ENCODE results near the gene TFB2M.
A peak's percentile ranks its signal among the peaks of the same experiment; 100 is the strongest.

Gene TFB2M

DNA sequence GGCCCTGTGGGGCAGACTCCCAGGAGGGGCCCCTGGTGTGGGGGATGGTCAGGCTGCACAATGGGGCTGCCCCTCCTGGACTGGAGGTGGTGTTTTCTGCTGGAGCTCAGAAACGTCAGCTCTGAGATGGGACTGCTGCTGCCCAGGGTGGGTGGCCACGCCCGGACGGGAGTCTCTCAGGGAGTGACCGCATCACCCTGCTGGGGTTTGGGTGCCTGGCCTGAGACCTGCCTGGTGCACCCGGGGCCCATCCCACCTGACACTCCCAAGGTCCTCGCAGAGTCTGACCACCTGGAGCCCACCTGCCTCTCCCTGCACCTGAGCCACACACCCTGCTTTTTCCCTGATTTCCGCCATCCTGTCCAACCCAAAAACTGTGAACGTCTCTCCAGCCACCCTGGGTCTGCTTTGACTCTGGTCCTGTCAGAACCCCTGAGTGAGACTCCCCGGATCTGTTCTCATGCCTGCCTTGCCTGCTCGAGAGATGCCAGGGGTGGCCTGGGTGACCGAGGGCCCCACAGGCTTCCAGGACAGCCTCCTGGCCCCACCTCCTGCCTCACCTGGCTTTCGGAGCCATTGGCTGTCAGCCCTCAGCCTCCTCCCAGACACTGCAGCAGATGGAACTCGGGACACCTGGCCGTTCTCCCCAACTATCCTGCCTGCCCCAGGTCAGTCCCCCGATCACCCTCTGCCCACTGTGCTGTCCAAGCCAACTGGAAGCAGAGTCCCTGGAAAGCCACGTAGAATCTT is 47.4 kb downstream of the TFB2M start:
- H3K4me3 ChIP-seq (ENCODE audit: low read length) = no peak overlapping the region
- TF ChIP-seq ZNF274 (IDR thresholded peaks at IDR 0.05; ENCODE audit: low read depth, low read length) = no peak

DNA sequence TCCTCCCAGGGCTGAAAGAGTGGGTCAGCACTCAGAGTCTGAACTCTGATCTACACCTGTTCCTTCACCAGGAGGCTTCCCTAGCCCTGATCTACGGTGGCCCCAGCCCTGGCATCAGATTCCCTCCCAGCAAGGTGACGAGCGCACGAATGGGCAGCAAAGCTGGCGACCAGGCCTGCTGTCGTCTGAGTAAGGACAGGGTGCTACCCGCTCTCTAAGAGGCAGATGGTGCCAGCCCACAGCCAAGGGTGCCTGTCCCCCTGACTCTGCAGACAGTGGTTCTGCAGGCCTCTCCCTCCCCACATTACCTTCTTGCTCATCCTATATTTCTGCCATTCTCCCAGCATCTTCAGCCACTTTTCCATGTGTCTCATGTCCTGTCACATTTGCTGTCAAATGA is 48.7 kb downstream of the TFB2M start:
- TF ChIP-seq ZNF274 (IDR thresholded peaks at IDR 0.05; ENCODE audit: low read depth, low read length) = no peak
- no peak overlapping the region for H3K4me3 ChIP-seq (ENCODE audit: low read length)

DNA sequence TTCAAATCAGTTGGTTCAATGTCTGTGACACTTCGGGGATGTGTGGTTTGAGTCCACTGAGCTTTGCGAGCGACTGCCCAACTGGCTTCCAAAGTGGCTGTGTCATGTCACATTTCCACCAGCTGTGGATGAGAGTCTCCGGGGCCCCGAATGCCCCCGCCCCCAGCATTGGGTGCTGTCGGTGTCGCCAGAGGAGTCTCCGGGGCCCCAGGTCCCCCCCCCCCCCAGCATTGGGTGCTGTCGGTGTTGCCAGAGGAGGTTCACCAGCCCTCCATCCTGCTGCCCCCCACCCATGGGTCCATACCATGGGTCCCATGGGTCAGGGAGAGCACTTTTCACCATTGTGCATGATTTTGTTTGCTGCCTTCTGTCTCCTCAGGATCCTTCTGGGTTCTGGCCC is 49.9 kb downstream of the TFB2M start:
- no peak overlapping the region for H3K4me3 ChIP-seq (ENCODE audit: low read length)
- TF ChIP-seq ZNF274 (IDR thresholded peaks at IDR 0.05; ENCODE audit: low read depth, low read length) = no peak

DNA sequence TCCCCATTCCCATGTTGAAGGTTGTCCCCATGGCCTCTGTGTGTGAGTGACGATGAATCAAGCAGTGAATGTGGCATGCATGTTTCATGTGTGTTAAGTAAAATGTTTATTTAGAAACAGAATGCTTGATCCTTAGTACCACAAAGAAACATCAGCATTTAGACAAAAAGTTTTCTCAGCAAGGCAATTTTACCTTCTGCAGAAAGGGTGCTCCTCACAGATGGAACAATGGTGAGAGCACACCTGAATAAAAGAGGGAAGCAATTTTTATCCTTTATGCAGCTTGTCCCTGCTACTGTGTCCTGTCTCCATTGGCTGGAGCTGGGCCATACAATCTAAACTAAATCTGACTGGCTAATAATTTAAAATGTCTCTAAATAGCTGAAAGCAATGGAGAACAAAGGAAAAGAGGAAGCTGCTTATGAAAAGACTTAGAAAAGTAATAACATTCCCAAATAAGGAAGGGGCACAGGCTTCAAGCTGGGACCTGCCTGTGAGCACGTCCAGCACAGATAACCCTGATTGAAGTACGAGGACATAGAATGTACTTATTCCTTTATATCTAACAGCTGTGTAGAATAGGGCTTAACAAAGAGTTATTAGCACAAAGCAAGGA is 50.6 kb downstream of the TFB2M start:
- TF ChIP-seq ZNF274 (IDR thresholded peaks at IDR 0.05; ENCODE audit: low read depth, low read length) = no peak
- H3K4me3 ChIP-seq (ENCODE audit: low read length) = no peak overlapping the region

DNA sequence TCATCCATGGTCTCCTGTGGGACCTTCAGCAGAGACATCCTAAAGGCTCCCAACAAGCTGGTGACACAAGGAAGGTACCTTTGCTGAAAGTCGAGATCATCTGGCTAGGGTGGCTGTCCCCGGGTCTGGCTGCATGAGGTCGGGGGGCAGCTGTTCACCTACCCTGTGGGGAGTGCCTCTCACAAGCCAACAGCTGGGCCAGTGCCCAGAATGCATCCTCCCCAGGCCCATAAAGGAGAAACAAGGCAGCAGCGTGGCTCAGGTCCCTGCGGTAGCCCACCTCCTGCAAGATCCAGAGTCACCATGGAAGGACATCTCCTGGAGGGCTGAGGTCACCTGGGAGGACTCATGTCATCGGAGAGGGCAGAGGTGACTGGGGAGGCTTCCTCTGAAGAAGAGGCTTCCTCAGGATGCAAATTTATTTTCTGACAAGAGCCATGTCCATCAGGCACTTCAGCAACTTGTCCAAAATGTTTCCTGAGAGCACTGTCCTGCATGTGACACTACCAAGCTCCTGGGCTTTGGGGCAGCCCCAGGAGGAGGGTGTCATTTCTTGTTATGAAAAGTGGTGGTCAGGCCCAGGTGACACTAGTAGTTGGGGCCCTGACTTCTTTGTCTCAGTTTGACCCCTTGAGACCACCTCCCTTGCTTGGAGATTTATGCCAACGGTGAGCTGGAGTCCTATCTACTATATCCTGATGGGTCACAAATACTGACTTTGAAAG is 52.3 kb downstream of the TFB2M start:
- TF ChIP-seq ZNF274 (IDR thresholded peaks at IDR 0.05; ENCODE audit: low read depth, low read length) = no peak
- no peak overlapping the region for H3K4me3 ChIP-seq (ENCODE audit: low read length)

DNA sequence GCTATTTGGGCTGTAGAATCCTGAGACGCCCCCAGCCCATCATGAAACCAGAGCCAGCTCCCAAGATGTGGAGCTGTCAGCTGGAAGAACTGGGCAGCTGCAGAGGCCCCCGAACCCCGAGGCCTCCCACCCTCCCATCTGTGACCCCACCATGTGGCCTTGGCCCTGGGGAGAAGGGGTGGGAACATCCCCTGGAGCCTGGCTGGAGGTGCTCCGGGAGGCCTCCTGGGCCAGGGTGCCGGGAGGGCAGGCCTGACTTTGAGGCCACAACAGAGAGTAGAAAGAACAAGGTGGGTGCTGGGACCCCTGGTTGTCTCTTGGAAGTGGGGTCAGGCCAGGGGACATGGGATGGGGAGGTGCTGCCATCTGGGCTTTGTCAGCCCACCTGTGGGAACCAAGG is 53.0 kb downstream of the TFB2M start:
- TF ChIP-seq ZNF274 (IDR thresholded peaks at IDR 0.05; ENCODE audit: low read depth, low read length) = no peak

DNA sequence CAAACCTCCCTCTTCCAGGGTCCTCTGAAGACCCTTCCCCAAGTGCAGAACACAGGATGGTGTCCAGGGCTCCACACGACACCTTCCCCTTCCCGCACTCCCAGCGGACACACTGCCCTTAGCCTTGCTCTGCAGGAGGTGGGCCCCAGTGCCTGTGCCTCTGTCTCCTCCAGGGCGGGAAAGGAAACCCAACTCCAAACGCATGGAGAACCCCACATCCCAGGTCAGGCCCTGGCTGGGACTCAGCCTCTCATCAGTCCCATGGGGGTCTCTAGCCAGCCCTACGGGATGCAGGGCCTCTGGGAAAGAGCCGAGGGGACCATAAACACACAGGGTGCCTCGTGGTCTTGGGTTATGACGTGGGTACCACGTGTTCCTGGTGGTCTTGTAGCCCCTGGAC is 53.4 kb downstream of the TFB2M start:
- no peak overlapping the region for H3K4me3 ChIP-seq (ENCODE audit: low read length)
- TF ChIP-seq ZNF274 (IDR thresholded peaks at IDR 0.05; ENCODE audit: low read depth, low read length) = no peak

More for the DNA sequence above, 53.0 kb downstream of the TFB2M start:
- H3K4me3 ChIP-seq (ENCODE audit: low read length) = no peak overlapping the region

DNA sequence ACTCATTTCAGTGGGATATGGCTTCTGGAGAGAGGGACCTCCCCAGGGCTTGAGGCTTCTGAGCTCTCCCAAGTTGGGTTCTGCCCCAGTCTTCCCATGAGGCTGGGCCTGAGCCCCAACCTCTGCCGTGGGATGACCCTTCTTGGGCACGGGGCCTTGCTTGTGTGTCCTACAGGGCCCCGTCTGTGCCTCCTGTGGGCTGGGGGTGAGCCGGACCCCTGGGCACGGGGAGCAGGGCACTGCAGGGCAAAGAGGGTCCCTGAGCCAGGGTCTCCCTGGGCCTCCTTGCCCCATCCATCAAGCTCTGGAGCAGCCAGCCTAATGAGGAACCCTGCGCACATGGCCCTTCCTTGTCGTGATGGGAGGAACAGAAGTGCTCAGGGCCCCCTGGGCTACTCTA is 53.8 kb downstream of the TFB2M start:
- H3K4me3 ChIP-seq (ENCODE audit: low read length) = no peak overlapping the region
- no peak for TF ChIP-seq ZNF274 (IDR thresholded peaks at IDR 0.05; ENCODE audit: low read depth, low read length)

DNA sequence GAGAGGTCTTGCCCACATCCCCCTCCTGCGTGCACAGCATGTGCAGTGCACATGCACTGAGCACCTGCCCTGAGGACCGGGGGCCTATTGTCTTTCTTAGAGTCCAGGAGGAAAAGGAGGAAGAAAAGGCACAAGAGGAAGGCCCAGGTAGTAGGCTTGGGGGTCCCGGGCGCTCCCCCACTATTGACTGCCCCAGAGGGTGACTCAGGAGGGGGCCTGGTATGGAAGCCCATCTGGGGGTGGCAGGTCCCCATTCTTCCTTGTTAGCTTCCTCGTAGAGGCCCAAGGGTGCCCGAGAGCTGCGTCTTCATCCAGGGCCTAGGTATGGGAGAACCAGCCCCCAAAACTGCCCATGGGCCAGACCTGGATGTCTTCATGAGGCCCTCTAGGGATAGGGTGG is 54.9 kb downstream of the TFB2M start:
- no peak for TF ChIP-seq ZNF274 (IDR thresholded peaks at IDR 0.05; ENCODE audit: low read depth, low read length)
- H3K4me3 ChIP-seq (ENCODE audit: low read length) = no peak overlapping the region

DNA sequence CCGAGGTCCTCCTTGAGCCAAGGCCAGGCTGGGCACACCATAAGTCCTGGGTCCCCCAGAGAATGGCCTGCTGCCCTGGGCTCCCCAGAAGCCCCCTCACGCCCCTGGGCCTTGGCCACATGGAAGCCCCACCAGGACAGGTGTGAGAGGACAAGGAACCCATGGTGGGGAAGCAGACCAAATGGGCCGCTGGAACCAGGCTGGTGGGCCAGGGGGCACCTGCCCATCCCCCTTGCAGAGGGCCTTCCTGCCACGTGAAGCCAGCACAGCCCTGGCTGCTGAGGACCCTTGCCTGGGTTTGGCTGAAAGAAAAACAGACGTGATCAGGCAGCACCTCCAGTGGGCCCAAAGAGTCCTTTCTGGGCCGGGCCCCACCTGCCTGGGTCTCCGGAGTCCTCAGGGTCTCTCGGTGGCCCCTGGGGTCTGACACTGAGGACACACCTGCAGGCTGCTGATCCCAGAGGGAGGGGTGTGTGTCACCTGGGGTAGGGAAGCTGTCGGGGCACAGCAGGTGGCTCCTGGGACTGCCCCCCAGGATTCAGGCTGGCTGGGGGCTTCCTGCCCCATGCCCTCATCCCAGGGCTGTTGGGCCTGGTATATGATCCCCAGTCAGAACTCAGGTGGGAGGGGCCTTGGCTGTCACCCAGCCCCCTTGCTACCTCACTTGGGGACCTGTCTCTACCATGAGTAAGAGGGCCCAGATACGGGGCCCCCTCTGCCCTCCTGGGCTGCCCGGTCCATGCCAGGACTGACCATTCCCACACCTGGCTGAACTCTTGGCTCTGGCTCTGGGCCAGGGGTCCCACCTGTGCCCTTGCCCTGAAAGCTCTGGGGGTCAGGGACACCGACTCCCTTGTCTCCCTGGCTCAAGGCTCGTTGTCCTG is 55.7 kb downstream of the TFB2M start:
- no peak for TF ChIP-seq ZNF274 (IDR thresholded peaks at IDR 0.05; ENCODE audit: low read depth, low read length)

DNA sequence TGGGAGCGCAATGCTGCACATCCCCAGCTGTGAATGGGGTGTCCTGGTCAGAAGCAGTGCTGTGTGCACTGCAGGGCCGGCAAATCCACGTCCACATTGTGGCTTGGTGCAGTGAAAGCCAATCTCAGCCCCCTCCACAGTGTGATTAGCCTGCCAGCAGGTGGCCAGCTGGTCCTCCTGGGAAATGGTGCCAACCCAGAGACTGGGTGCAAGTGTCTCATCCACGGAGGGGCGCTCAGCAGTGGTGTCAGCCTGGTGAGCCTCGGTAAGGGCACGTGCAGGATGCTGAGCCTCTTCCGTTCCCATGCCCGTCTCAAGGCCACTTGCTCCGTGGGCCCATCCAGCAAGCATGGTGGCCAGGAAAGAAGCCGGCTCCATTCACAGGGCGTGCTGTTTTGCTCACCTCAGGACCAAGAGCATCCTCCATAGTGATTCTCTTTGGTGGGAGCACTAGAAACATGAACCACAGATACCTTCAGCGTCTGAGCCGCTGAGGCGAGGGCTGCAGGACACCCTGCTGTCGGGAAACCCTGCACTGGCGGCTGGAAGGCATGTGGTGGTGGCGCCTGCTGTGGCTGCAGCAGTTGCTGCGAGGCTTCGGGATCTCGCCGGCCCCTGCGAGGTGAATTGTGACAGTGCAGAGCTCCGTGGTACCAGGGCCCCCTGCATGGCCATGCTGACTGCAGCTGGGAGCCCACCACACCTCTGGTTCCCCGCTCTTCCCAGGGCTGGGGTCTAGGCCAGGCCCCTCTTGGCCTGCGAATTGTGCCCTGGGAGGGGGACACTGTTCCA is 57.0 kb downstream of the TFB2M start:
- no peak for TF ChIP-seq ZNF274 (IDR thresholded peaks at IDR 0.05; ENCODE audit: low read depth, low read length)
- no peak overlapping the region for H3K4me3 ChIP-seq (ENCODE audit: low read length)

More for the DNA sequence above, 55.7 kb downstream of the TFB2M start:
- H3K4me3 ChIP-seq (ENCODE audit: low read length) = no peak overlapping the region

DNA sequence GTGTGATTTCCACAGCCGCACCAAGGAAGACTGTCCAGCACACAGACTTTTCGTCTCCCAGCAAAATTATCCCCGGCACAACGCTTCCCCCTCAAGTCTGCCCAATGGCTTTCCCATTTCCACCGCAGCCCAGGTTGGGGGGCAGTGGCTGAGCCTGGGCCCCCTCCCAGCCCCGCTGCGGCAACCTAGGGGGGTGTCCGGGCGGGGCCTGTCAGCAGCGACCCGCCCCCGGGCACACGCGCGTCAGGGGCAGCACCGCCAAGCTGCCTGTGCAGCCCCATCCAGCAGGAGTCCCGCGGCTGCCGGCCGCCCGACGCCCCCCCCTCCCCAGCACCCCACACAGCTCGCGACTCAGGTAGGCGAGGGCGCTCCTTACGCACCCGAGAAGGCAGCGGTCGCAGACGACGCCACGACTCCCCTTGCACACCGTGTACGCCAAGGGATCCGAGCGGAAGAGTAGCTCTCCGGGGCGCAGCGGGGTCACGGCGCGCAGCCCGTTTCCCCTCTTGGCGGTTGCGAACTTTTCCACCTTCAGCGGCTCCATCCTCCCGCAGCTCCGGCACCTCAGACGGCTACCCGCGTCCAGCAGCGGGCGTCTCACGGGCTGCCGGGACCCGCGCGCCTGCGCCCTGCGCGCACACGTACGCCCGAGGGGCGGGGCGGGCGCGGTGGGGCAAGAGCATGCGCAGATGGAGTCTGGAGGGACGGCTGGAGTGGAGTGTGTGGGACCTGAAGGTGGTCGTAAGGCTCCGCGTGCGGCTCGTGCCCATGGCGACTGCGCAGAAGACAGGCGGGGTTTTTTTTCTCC is 59.2 kb downstream of the TFB2M start, which contains the start of gene SMYD3:
TSS of gene SMYD3 (minus strand) at position 606 of the 808 bp plus-strand sequence.
- TF ChIP-seq ZNF274 (IDR thresholded peaks at IDR 0.05; ENCODE audit: low read depth, low read length) = no peak
- peak within 1 kb of the TSS; percentile 87 for H3K4me3 ChIP-seq (ENCODE audit: low read length)

DNA sequence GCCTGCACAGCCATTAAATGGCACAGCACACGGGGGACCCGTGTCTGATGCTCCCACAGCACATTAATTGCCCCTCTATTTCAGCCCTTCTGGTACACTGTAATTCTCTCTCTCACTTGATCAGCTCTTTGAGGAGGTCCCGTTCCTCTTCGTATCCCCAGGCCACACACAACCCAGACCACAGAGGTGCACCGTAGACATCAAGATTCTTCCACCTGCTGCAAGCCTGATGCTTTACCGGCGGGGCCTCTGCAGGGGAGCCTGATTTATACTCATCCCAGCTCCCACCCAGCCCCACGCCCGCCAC is 59.7 kb downstream of the TFB2M start:
- no peak for TF ChIP-seq ZNF274 (IDR thresholded peaks at IDR 0.05; ENCODE audit: low read depth, low read length)
- H3K4me3 ChIP-seq (ENCODE audit: low read length) = peak overlapping the region; percentile 87

Data from GM08714 (cell line).